Measurements from ENCODE around the gene ALKBH3. TPM values are rescaled to one million over a fixed set of nuclear protein-coding genes. Genes with fewer than 3 reads are reported as not detected.

The ALKBH3 gene
- total RNA-seq, 2 donors from 2014 or later, result 10.5 to 19.8 TPM

DNA sequence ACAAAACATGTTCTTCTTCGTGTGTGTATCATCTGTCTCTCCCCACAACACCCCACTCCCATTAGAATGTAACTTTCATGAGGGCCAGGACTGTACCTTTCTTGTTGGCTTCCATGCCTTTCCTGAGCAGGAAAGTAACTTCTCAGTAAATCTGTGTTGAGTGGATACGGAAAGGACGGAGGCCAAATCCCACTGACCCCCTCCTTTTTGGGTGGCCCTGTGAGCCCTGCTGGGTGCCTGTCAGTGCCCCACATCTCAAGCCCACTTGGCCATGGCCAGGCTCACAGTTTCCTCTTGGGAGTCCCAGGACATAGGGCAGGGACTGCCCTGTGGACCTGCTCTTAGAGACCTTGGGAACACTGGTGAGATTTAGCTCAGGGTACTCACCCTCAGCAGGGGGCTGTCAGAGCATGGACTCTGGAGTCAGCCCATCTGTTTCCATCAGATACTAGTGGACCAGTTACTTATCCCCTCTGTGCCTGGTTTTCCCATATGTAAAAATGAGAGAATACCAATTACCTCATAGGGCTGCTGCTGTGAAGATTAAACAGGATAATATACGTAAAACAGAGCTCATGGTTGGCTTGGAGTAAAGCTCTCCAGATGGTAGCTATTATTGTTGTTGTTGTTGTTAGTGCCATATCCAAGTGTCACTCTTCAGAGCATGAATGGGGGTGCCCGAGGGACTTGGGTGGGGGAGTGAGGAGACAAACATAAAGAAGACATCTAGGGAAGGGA is 60.8 kb downstream of the ALKBH3 start:
- Histone ChIP-seq H3K4me3 (peak overlapping the region in 1 of 2 donors; percentile 72), H3K9me3 (no peaks in the 10 kb centered on the region), H3K4me1 (peaks cover 0 to 26% of the 10 kb centered on the region in 2 donors), H3K27me3 (no peaks in the 10 kb centered on the region), H3K27ac (peak overlapping the region; percentile 81 to 82), H3K36me3 (peaks cover 9% of the 10 kb centered on the region)
- TF ChIP-seq, protein P1, sequence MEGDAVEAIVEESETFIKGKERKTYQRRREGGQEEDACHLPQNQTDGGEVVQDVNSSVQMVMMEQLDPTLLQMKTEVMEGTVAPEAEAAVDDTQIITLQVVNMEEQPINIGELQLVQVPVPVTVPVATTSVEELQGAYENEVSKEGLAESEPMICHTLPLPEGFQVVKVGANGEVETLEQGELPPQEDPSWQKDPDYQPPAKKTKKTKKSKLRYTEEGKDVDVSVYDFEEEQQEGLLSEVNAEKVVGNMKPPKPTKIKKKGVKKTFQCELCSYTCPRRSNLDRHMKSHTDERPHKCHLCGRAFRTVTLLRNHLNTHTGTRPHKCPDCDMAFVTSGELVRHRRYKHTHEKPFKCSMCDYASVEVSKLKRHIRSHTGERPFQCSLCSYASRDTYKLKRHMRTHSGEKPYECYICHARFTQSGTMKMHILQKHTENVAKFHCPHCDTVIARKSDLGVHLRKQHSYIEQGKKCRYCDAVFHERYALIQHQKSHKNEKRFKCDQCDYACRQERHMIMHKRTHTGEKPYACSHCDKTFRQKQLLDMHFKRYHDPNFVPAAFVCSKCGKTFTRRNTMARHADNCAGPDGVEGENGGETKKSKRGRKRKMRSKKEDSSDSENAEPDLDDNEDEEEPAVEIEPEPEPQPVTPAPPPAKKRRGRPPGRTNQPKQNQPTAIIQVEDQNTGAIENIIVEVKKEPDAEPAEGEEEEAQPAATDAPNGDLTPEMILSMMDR (IDR thresholded peaks at IDR 0.05), result no peak
- DNase-seq (ENCODE audit: low spot score), result no peak

DNA sequence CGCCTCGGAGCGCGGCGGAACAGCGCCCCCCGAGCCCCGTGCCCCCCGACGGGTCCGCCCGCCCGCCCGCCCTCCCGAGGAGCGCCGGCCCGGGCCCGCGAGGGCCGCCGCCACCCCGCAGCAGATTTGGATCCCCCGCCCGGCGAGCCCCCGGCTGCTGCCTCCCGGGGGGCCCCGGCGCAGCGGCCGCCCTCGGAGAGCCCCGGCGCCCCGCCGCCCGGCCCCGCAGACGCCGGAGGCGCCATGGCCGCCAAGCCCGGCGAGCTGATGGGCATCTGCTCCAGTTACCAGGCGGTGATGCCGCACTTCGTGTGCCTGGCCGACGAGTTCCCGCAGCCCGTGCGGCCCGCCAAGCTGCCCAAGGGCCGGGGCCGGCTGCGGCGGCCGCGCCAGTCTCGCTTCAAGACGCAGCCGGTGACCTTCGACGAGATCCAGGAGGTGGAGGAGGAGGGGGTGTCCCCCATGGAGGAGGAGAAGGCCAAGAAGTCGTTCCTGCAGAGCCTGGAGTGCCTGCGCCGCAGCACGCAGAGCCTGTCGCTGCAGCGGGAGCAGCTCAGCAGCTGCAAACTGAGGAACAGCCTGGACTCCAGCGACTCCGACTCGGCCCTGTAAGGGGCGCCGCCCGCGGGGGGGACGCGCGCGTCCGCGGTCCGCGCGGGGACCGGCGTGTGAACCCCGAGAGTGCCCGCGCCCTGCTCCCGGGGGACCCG is 62.2 kb downstream of the ALKBH3 start:
- peak overlapping the region; percentile 84 to 90 for H3K27ac ChIP-seq
- no peaks in the 10 kb centered on the region for H3K9me3 ChIP-seq
- H3K36me3 ChIP-seq, result peaks cover 9% of the 10 kb centered on the region
- DNase-seq (ENCODE audit: low spot score), result no peak
- H3K27me3 ChIP-seq, result no peaks in the 10 kb centered on the region
- TF ChIP-seq, protein P1 (IDR thresholded peaks at IDR 0.05), result no peak
- H3K4me1 ChIP-seq, result peaks cover 0 to 27% of the 10 kb centered on the region in 2 donors
- peak overlapping the region; percentile 63 to 72 for H3K4me3 ChIP-seq

DNA sequence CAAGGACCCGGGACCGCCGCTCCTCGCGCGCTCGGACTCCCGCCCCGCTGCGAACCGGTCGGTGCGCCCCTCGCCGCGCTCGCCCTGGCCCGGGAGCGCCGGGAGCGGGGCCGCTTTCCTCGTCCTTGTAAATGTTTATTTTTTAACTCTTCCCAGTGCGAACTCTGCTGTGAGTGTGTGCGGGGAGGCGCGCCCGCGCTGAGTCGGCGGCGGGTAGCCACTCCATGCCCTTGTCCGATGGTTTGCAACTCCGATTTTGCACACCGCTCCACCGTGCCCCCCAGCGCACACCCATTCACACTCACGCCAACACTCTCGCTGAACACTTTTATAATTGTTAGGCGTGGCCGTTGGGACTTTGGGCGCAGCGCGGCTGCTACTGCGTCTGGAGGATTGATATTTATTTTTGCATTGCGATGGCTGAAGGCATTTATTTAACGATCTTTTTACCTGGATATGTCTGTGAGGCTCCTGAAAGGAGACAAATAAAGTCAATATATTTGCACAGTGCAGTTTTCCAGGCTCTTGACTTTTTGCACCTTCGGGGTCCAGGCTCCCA is 62.8 kb downstream of the ALKBH3 start:
- no peaks in the 10 kb centered on the region for H3K9me3 ChIP-seq
- peaks cover 0 to 29% of the 10 kb centered on the region in 2 donors for H3K4me1 ChIP-seq
- H3K4me3 ChIP-seq, result peak overlapping the region; percentile 63 to 72
- no peak for DNase-seq (ENCODE audit: low spot score)
- no peaks in the 10 kb centered on the region for H3K27me3 ChIP-seq
- peak overlapping the region; percentile 84 to 90 for H3K27ac ChIP-seq
- peaks cover 9% of the 10 kb centered on the region for H3K36me3 ChIP-seq
- TF ChIP-seq, protein P1 (IDR thresholded peaks at IDR 0.05), result no peak

DNA sequence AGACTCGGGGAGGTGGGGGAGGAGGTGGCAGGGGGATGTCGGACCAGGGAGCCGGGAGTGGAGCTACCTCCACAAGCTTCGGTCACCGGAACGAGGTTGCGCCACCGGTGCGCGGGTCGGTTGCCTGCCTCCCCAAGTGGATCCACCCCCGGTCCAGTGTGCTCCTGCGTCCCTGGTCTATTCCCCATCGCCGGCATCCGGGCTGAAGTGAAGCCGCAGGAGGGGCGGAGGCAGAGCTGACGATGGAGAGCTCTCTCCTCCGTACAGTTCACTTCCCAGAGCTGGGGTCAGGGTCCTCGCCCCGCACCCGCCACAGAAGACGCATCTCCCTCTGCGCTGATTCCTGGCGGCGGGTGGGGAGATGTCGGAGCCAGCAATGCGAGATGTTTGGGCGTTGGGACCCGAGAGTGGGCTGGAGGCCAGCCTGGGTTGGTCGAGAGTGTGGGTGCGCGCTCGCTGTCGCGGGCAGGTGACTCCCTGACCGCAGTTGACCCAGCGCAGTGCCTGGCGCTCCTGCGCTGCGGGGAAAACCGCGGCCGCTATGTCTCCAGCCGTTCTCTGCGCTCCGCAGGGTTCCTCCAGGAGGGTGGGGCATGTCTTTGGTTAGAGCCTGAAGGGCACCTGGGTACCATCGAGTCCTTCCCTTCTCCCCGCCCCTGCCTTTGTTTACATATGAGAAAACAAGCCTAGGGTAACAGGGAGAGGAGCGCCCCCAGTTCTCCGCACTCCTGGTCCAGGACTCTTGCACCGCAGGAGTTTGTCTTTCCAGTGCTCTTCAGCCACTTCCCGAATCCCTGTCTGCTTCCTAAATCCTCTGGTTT is 63.5 kb downstream of the ALKBH3 start:
- TF ChIP-seq, protein P1 (IDR thresholded peaks at IDR 0.05), result no peak
- Histone ChIP-seq H3K27me3 (no peaks in the 10 kb centered on the region), H3K4me1 (peaks cover 0 to 29% of the 10 kb centered on the region in 2 donors), H3K27ac (peak overlapping the region; percentile 84 to 90), H3K36me3 (peaks cover 9% of the 10 kb centered on the region), H3K9me3 (no peaks in the 10 kb centered on the region), H3K4me3 (peak overlapping the region; percentile 63 to 72)
- no peak for DNase-seq (ENCODE audit: low spot score)

DNA sequence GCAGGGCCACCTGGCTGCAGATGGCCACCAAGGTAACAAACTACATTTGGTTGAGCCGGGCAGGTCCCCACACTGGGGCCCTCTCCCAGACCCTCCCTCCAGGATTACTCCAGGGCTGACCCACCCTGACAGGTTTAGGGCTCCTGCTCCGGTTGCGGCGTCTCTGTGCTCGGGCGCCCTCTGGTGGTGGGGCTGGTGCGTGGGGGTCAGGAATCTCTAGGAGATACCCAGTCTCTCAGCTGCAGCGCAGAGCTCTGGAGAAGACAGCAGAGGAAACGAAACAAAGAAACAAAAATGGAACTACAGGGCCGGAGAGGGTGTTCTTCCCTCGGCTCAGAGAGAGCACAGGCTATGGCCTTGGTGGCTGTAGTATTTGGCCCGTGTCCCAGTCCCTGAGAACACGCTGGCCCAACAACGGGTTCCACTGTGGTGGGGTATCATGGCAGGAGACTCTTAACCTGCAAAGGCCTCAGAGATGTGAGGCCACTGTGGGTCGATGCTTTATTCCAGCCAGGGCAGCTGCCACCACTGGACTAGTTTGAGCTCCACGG is 64.2 kb downstream of the ALKBH3 start:
- DNase-seq (ENCODE audit: low spot score), result no peak
- peaks cover 0 to 29% of the 10 kb centered on the region in 2 donors for H3K4me1 ChIP-seq

More for the DNA sequence above, 64.2 kb downstream of the ALKBH3 start:
- TF ChIP-seq, protein P1 (IDR thresholded peaks at IDR 0.05), result peak; percentile 73 to 87
- H3K27ac ChIP-seq, result peak overlapping the region; percentile 84 to 90
- H3K36me3 ChIP-seq, result peaks cover 9% of the 10 kb centered on the region
- peak overlapping the region; percentile 63 to 72 for H3K4me3 ChIP-seq
- H3K27me3 ChIP-seq, result no peaks in the 10 kb centered on the region
- H3K9me3 ChIP-seq, result no peaks in the 10 kb centered on the region

Measured in right atrium auricular region (tissue), 2 donors.